Myocyte (in vitro differentiated cells): ENCODE data around the gene LRRK1. TPM values are rescaled to one million over a fixed set of nuclear protein-coding genes. Genes with fewer than 3 reads are reported as not detected.

Experiments
- DNase-seq: peaks from one replicate; pipeline ENCODE4 v3.0.0-alpha.2; 2012; ENCODE audit warnings: low read depth
- total RNA-seq: library from RNA; depleted of rRNA; stranded (reverse); fragments of >200 nt; gene quantifications from 2 replicates; pipeline ENCODE4 v1.2.3, GENCODE V29; 2014

The LRRK1 gene
- total RNA-seq, 1 donor from 2014 or later, result 0.13 TPM

DNA sequence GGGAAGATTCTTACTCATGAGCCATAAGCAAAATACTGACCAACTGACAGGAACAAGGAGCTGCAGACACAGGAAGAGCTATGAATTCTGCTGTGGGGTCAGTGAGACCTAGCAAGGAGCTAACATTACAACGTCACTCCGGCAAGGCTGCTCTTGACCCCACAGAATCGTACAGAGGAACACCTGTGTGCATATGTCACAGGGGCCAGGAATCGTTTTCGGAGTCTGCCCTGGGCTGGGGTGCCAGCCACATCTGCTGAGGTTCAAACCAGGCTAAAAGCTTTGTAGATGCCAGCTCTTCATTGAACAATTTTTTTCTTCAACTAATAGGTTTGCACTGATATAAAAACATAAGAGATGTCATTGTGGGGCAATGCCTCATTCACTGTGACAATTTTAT is 82.6 kb downstream of the LRRK1 start:
- no peak for DNase-seq

GRCh38 chr15:101003081-101003480 is 83.9 kb downstream of the LRRK1 start:
- DNase-seq, result no peak

DNA sequence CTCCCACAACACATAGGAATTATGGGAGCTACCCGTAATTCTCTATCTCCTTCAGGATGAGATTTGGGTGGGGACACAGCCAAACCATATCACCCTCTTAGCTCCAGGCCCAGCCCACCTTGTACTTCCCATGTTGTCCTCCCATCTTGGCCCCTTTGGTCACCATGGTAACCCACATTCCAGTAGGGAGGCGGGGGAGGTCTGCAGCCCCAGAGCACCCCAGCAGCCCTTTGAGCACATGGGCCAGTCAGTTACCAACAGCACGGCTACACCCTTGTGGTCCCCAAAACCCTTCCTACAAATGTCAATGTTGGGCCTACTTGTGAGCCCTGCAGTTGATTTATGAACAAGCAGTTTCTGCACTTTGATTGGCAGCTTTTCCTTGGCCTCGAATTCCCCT is 84.5 kb downstream of the LRRK1 start:
- DNase-seq, result no peak

- DNase-seq, result no peak
These were observed 85.3 kb downstream of the LRRK1 start for GRCh38 chr15:101004500-101004899.

- no peak for DNase-seq
These were observed 86.0 kb downstream of the LRRK1 start for GRCh38 chr15:101004986-101005747.

- DNase-seq, result peak; percentile 71
These were observed 88.0 kb downstream of the LRRK1 start for GRCh38 chr15:101006931-101007691.

GRCh38 chr15:101008158-101009139 is 89.3 kb downstream of the LRRK1 start:
- peak; percentile 9 for DNase-seq

DNA sequence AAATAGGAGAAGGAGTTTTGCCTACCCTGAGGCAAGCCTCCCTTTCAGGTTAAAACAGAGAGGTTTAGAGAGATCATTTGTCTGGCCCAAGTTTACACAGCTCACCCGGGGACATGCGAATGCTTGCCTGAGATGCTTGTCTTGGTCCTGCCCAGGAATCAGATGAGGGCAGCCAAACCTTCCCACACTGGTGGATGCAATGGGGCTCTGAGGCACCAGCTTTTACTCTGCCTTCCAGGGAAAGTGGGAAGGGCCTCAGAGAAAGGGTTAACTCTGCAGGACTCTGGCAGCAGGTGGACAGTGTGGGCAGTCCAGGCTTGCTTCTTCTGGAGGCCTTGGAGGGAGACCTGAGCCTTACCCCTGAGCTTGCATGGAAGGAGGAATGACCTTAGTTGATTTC is 90.0 kb downstream of the LRRK1 start:
- DNase-seq, result no peak

DNA sequence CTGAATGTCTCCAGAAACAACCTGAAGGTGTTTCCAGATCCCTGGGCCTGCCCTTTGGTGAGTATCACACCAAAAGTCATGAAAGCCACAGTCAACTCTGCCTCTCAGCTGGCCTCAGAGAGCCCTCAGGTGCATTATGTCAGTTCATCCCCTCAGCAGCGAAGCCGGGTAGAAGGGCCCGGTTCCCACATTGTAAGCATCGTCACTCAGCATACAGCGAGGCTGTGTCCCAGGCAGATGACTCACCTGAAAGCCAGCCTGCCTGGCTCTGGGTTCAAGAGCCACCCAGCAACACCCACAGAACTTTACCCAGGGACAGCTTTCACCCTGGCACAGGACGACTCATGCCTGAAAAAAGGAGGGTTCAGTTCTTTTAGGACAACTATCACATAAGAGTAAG is 91.6 kb downstream of the LRRK1 start:
- DNase-seq, result no peak

- DNase-seq, result no peak
These were observed 93.4 kb downstream of the LRRK1 start for GRCh38 chr15:101012326-101013200.

DNA sequence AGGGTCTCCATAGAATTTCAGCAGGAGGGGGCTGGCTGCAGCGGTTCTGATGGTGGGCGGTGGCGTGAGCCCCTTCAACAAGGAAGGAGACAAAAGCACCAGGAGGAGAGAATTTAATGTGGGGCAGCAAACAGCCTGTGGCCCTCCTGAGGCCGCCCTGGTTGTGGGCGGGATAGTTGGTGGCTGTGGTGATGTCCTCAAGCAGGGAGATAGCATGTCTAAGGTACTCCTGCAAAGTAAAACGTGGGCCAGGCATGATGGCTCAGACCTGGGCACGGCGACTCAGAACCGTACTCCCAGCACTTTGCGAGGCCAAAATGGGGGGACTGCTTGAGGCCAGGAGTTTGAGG is 94.0 kb downstream of the LRRK1 start:
- DNase-seq, result no peak

DNA sequence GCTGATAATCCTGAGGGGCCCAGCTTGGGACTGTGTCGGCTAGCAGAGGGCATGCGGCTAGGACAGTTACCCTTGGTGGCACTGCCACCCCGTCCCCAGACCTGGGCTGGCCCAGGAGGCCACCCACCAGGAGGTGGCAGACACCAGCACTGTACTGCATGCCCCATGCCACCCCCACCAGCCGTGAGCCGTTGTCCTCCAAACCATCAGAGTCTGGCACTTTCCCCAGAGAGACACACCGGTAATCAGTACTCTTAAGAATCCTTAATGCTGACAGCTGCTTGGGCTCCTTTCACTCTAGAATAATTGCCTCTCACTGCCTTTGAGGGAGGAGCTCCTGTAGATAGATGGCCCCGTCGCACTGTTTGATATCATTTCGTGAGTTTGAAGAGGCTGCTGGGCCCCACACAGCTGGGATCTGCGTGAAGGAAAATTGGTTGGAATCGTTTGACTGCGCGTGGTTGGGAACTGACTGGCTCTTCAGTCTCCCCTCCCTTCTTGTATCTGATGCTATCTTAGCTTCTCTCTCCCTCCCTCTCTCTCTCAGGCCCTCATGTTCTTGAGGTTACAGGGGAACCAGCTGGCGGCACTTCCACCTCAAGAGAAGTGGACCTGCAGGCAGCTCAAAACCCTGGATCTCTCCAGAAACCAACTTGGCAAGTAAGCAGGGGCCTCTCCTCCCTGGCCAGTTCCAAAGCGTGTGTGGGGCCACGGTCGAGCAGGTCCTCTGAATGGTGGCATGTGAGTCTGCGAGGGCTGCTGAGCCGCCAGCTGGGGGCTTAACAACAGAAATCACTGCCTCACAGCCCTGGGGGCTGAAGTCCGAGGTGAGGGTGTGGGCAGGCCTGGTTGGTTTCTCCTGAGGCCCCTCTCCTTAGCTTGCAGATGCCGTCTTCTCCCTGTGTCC is 94.9 kb downstream of the LRRK1 start:
- DNase-seq, result no peak

- DNase-seq, result peak; percentile 75
These were observed 96.0 kb downstream of the LRRK1 start for GRCh38 chr15:101014921-101015841.

DNA sequence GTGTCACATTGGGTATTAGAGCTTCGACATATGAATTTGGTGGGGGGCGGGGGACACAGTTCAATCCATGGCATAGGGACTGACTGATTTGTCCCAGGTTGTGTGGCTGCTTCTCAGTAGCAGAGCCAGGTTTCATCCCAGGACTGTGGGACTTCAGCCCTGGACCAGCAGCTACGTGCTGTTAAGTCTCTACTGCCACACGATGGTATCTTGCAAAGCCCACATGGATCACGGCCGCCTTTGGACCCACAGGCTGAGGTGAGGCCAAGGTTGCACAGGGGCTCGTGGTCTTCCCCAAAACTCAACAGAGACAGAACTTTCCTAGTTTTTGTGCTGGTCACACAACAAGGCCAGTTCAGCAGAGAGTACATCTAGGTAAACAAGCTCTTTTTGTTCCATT is 97.4 kb downstream of the LRRK1 start:
- DNase-seq, result no peak

DNA sequence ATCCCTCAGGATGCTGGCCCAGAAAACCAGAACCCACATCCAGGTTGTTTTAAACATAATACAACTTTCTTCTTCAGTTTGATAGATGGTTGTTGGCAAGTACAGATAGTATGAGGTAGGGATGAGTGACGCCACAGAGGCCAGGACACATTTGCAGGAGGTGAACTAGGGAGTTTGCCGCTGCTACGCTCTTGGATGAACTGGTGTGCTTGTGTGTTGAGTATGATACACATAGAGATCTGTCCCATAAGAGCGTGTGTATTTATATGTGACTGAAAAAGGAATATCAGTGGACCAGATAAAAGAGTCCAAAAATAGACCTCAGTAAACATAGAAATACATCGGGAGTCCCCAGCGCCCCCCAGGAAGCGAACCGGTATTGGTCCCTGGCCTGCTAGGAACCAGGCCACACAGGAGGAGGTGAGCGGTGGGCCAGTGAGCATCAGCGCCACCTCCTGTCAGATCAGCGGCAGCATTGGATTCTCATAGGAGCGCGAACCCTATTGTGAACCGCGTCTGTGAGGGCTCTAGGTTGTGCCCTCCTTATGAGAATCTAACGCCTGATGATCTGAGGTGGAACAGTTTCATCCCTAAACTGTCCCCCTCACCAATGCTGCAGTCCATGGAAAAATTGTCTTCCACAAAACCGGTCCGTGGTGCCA is 98.1 kb downstream of the LRRK1 start:
- no peak for DNase-seq

GRCh38 chr15:101018016-101018415 is 98.9 kb downstream of the LRRK1 start:
- no peak for DNase-seq

DNA sequence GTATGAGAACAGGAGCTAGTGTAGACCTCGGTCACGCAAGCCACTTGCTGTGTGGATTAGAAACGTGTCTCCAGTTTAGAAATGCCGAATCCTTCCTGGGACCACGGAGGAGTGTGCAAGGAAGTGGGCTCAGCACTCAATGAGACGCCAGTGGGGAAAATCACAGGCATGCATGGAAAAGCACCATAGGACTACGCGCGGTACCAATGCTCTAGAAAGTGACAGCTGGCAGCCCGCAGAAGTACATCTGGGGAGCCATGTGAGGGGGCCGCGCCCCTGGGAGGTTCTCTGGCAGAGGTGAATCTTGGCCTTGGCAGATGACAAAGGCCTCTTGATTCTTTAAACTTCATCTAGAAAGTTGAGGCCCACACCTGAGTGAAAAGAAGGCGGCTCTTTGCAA is 99.3 kb downstream of the LRRK1 start:
- DNase-seq, result no peak

- DNase-seq, result no peak
These were observed 100.3 kb downstream of the LRRK1 start for GRCh38 chr15:101019366-101019896.
